ENCODE results near the gene HS1BP3. TPM values are rescaled to one million over a fixed set of nuclear protein-coding genes. Genes with fewer than 3 reads are reported as not detected.

The HS1BP3 gene
- total and polyA plus RNA-seq, 2 of the 13 experiments (the other 11 are each of a cell fraction or from before 2014, with no cell fraction given) = 15.2 to 22.0 TPM

GRCh38 chr2:20676353-20677215 is 25.7 kb upstream of the HS1BP3 start (continued):
- TF ChIP-seq, protein P1, sequence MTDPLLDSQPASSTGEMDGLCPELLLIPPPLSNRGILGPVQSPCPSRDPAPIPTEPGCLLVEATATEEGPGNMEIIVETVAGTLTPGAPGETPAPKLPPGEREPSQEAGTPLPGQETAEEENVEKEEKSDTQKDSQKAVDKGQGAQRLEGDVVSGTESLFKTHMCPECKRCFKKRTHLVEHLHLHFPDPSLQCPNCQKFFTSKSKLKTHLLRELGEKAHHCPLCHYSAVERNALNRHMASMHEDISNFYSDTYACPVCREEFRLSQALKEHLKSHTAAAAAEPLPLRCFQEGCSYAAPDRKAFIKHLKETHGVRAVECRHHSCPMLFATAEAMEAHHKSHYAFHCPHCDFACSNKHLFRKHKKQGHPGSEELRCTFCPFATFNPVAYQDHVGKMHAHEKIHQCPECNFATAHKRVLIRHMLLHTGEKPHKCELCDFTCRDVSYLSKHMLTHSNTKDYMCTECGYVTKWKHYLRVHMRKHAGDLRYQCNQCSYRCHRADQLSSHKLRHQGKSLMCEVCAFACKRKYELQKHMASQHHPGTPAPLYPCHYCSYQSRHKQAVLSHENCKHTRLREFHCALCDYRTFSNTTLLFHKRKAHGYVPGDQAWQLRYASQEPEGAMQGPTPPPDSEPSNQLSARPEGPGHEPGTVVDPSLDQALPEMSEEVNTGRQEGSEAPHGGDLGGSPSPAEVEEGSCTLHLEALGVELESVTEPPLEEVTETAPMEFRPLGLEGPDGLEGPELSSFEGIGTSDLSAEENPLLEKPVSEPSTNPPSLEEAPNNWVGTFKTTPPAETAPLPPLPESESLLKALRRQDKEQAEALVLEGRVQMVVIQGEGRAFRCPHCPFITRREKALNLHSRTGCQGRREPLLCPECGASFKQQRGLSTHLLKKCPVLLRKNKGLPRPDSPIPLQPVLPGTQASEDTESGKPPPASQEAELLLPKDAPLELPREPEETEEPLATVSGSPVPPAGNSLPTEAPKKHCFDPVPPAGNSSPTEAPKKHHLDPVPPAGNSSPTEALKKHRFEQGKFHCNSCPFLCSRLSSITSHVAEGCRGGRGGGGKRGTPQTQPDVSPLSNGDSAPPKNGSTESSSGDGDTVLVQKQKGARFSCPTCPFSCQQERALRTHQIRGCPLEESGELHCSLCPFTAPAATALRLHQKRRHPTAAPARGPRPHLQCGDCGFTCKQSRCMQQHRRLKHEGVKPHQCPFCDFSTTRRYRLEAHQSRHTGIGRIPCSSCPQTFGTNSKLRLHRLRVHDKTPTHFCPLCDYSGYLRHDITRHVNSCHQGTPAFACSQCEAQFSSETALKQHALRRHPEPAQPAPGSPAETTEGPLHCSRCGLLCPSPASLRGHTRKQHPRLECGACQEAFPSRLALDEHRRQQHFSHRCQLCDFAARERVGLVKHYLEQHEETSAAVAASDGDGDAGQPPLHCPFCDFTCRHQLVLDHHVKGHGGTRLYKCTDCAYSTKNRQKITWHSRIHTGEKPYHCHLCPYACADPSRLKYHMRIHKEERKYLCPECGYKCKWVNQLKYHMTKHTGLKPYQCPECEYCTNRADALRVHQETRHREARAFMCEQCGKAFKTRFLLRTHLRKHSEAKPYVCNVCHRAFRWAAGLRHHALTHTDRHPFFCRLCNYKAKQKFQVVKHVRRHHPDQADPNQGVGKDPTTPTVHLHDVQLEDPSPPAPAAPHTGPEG (CRISPR knock-in tag; IDR thresholded peaks at IDR 0.05) = peak; percentile 81; the same call in 1 of the 2 replicates
- TF ChIP-seq, protein P2, sequence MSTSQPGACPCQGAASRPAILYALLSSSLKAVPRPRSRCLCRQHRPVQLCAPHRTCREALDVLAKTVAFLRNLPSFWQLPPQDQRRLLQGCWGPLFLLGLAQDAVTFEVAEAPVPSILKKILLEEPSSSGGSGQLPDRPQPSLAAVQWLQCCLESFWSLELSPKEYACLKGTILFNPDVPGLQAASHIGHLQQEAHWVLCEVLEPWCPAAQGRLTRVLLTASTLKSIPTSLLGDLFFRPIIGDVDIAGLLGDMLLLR (CRISPR knock-in tag; IDR thresholded peaks at IDR 0.05) = peak; percentile 69; the same call in 1 of the 2 replicates
- TF ChIP-seq ZBED4 (CRISPR knock-in tag; IDR thresholded peaks at IDR 0.05; ENCODE audit: borderline replicate concordance) = peak; percentile 85; the same call in 1 of the 2 replicates
- TF ChIP-seq ZNF468 (CRISPR knock-in tag; IDR thresholded peaks at IDR 0.05) = peak; percentile 73; the same call in 1 of the 2 replicates
- peak; percentile 57; the same call in 1 of the 2 replicates for TF ChIP-seq REXO4 (CRISPR knock-in tag; IDR thresholded peaks at IDR 0.05; ENCODE audit: borderline replicate concordance)
- TF ChIP-seq ZNF484 (CRISPR knock-in tag; IDR thresholded peaks at IDR 0.05; ENCODE audit: borderline replicate concordance, low read depth) = 0 out of 2 replicates have a peak, but pooled peaks have one; percentile 26
- TF ChIP-seq ZNF619 (CRISPR knock-in tag; IDR thresholded peaks at IDR 0.05) = peak; percentile 75
- peak; percentile 94 for TF ChIP-seq MIER3 (CRISPR knock-in tag; IDR thresholded peaks at IDR 0.05; ENCODE audit: borderline replicate concordance)
- TF ChIP-seq NAIF1 (CRISPR knock-in tag; IDR thresholded peaks at IDR 0.05; ENCODE audit: borderline replicate concordance) = no peak
- TF ChIP-seq JDP2 (CRISPR knock-in tag; IDR thresholded peaks at IDR 0.05; ENCODE audit: borderline replicate concordance) = no peak
- TF ChIP-seq ZNF329 (CRISPR knock-in tag; IDR thresholded peaks at IDR 0.05; ENCODE audit: low read depth) = no peak
- peak; percentile 99 for TF ChIP-seq HNF4A (CRISPR knock-in tag; IDR thresholded peaks at IDR 0.05)

Measured in HepG2 (cell line).